Measurements from ENCODE around the gene CROCC.
"Not testable (repeated sequence)": the region's sequence is repeated elsewhere in the genome, so short reads cannot be mapped to it uniquely, and the experiment has no call there.

CROCC gene

DNA sequence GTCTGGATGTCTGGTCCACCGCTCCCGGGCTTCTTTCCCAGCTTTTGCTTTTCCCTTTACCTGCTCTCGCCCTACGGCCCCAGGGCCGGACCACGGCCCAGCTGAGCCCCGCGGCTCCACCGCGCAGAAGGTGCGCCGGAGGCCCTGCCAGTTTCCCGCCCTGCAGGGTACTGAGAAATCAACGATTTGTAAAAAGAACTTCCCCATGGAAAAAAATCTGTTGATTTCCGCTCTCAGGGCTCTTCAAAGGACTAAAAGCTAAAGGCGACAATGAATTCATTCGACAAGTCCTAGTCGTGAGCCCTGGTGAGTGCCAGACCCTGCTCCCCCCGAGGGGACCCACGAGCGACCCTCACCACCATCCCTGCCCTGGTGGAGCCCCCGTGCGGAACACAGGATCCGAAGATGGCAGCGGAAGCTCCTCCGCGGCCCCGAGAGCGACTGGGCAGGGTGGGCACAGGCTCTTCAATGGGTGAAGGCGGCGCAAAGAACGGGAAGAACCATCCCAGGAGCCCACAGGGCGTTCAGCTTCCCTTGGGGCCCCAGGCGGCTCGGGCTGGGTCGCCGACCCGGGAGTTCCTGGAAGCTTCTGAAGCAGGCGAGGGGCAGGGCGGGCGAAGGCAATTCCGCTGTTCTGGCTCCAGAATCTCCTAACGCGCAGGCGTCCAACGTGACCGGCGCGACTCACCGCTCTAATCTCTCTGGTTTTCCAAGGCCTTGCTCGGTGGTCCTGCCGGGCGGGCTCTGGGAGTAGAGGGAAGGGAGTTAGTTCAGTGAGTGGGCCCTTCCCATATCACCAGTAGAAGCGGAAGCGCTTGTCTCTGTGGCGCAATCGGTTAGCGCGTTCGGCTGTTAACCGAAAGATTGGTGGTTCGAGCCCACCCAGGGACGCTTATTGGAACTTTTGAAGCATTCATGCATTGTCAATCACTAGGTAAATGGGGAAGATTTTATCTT lies 32.6 kb upstream of the CROCC start:
- H3K4me3 ChIP-seq (ENCODE audit: low read length), result no peak overlapping the region
- no peak overlapping the region for H2AFZ ChIP-seq (ENCODE audit: low read length)
- H3K36me3 ChIP-seq (replicated peaks; ENCODE audit: insufficient read depth, low read length), result no peaks in the 10 kb centered on the region
- TF ChIP-seq EZH2phosphoT487 (IDR thresholded peaks at IDR 0.05; ENCODE audit: low read length) (no peak), EZH2 (optimal IDR thresholded peaks at IDR 0.05; ENCODE audit: low read depth, low read length) (no peak)
- TF ChIP-seq, protein P1, sequence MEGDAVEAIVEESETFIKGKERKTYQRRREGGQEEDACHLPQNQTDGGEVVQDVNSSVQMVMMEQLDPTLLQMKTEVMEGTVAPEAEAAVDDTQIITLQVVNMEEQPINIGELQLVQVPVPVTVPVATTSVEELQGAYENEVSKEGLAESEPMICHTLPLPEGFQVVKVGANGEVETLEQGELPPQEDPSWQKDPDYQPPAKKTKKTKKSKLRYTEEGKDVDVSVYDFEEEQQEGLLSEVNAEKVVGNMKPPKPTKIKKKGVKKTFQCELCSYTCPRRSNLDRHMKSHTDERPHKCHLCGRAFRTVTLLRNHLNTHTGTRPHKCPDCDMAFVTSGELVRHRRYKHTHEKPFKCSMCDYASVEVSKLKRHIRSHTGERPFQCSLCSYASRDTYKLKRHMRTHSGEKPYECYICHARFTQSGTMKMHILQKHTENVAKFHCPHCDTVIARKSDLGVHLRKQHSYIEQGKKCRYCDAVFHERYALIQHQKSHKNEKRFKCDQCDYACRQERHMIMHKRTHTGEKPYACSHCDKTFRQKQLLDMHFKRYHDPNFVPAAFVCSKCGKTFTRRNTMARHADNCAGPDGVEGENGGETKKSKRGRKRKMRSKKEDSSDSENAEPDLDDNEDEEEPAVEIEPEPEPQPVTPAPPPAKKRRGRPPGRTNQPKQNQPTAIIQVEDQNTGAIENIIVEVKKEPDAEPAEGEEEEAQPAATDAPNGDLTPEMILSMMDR (IDR thresholded peaks at IDR 0.05; ENCODE audit: low read length), result no peak
- H3K27ac ChIP-seq (ENCODE audit: low read length), result no peak overlapping the region
- no peaks in the 10 kb centered on the region for H4K20me1 ChIP-seq (ENCODE audit: insufficient read depth, low read length)
- no peak overlapping the region for H3K9ac ChIP-seq (ENCODE audit: low read length)
- no peaks in the 10 kb centered on the region for H3K9me2 ChIP-seq (replicated peaks; ENCODE audit: insufficient read depth, low read length)
- no peak for DNase-seq
- no peaks in the 10 kb centered on the region for H3F3A ChIP-seq (ENCODE audit: insufficient read depth, low read length)
- no peaks in the 10 kb centered on the region for H3K4me1 ChIP-seq (ENCODE audit: low read length)
- peaks cover 65% of the 10 kb centered on the region for H3K27me3 ChIP-seq (replicated peaks; ENCODE audit: insufficient read depth, low read length)
- no peaks in the 10 kb centered on the region for H3K79me2 ChIP-seq (ENCODE audit: low read length)
- H3K4me2 ChIP-seq (ENCODE audit: low read depth, low read length), result no peak overlapping the region
- H3K9me3 ChIP-seq (replicated peaks; ENCODE audit: insufficient read depth, low read length), result no peaks in the 10 kb centered on the region

DNA sequence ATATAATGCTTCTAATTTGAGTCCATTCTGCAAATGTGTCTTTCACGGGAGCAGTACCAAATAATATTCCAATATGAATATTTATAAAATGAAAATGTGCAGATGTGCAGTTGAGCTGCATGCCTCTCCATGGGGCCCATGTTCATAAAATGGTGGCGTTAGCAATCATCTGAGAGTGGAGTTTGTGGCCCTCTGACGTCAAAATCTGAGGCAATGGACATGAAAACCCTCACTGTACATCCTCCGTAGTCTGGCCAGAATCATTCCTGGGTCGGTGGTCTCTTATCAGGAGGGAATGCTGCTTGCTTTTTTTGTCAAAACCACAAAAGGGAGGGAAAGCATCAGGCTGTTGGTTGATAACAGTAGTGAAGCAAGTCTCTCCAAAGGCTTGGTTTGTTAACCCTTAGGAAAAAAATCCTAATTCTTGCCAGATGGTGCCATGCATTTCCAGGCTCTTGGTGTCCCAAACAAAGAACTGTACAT lies 31.2 kb upstream of the CROCC start:
- H3K9ac ChIP-seq (ENCODE audit: low read length); H3K36me3 ChIP-seq (replicated peaks; ENCODE audit: insufficient read depth, low read length); H3K27ac ChIP-seq (ENCODE audit: low read length); H3K9me2 ChIP-seq (replicated peaks; ENCODE audit: insufficient read depth, low read length); H3K79me2 ChIP-seq (ENCODE audit: low read length); H3K4me2 ChIP-seq (ENCODE audit: low read depth, low read length); H3K4me3 ChIP-seq (ENCODE audit: low read length); H4K20me1 ChIP-seq (ENCODE audit: insufficient read depth, low read length); H2AFZ ChIP-seq (ENCODE audit: low read length); H3K9me3 ChIP-seq (replicated peaks; ENCODE audit: insufficient read depth, low read length); DNase-seq; H3K4me1 ChIP-seq (ENCODE audit: low read length); H3F3A ChIP-seq (ENCODE audit: insufficient read depth, low read length): not testable (repeated sequence)
- H3K27me3 ChIP-seq (replicated peaks; ENCODE audit: insufficient read depth, low read length), result peaks cover 51% of the 10 kb centered on the region

- H3K9ac ChIP-seq (ENCODE audit: low read length); H3F3A ChIP-seq (ENCODE audit: insufficient read depth, low read length); H3K36me3 ChIP-seq (replicated peaks; ENCODE audit: insufficient read depth, low read length); H3K4me3 ChIP-seq (ENCODE audit: low read length); DNase-seq; H3K27ac ChIP-seq (ENCODE audit: low read length); H3K9me3 ChIP-seq (replicated peaks; ENCODE audit: insufficient read depth, low read length); H3K79me2 ChIP-seq (ENCODE audit: low read length); H2AFZ ChIP-seq (ENCODE audit: low read length); H4K20me1 ChIP-seq (ENCODE audit: insufficient read depth, low read length); H3K4me1 ChIP-seq (ENCODE audit: low read length); H3K9me2 ChIP-seq (replicated peaks; ENCODE audit: insufficient read depth, low read length); H3K4me2 ChIP-seq (ENCODE audit: low read depth, low read length): not testable (repeated sequence)
- peaks cover 46% of the 10 kb centered on the region for H3K27me3 ChIP-seq (replicated peaks; ENCODE audit: insufficient read depth, low read length)
These were observed 30.7 kb upstream of the CROCC start for GRCh38 chr1:16891057-16891456.

DNA sequence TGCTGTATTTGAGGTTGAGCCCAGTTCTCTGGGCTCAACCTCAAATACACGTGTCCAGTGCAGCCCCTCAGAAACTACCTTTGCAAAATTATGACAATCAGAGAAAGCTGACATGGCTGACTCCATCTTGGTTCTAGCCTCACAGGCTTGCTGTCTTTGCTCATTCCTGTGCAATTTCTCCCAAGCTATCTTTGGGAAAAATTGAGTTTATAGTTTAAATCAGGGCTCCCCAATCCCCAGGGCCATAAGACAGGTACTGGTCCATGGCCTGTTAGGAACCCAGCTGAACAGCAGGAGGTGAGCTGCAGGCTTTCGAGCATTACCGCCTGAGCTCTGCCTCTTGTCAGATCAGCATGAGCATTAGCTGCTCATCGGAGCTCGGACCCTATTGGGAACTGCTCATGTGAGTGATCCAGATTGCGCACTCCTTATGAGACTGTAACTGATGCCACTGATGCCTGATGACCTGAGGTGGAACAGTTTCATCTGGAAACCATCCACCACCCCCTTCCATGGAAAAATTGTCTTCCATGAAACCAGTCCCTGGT lies 28.7 kb upstream of the CROCC start:
- peaks cover 33% of the 10 kb centered on the region for H3K27me3 ChIP-seq (replicated peaks; ENCODE audit: insufficient read depth, low read length)
- H3K4me3 ChIP-seq (ENCODE audit: low read length); H3K36me3 ChIP-seq (replicated peaks; ENCODE audit: insufficient read depth, low read length); H3K27ac ChIP-seq (ENCODE audit: low read length); H3K4me2 ChIP-seq (ENCODE audit: low read depth, low read length); H3K79me2 ChIP-seq (ENCODE audit: low read length); DNase-seq; H4K20me1 ChIP-seq (ENCODE audit: insufficient read depth, low read length); H3K4me1 ChIP-seq (ENCODE audit: low read length); H2AFZ ChIP-seq (ENCODE audit: low read length); H3K9me2 ChIP-seq (replicated peaks; ENCODE audit: insufficient read depth, low read length); H3K9me3 ChIP-seq (replicated peaks; ENCODE audit: insufficient read depth, low read length); H3K9ac ChIP-seq (ENCODE audit: low read length): not testable (repeated sequence)
- H3F3A ChIP-seq (ENCODE audit: insufficient read depth, low read length), result peaks cover 13% of the 10 kb centered on the region

- H4K20me1 ChIP-seq (ENCODE audit: insufficient read depth, low read length); H3K9ac ChIP-seq (ENCODE audit: low read length); H3K9me3 ChIP-seq (replicated peaks; ENCODE audit: insufficient read depth, low read length); H3K4me3 ChIP-seq (ENCODE audit: low read length); DNase-seq; H3K9me2 ChIP-seq (replicated peaks; ENCODE audit: insufficient read depth, low read length); H3K4me2 ChIP-seq (ENCODE audit: low read depth, low read length); H2AFZ ChIP-seq (ENCODE audit: low read length); H3K4me1 ChIP-seq (ENCODE audit: low read length); H3K79me2 ChIP-seq (ENCODE audit: low read length); H3K27ac ChIP-seq (ENCODE audit: low read length); H3K36me3 ChIP-seq (replicated peaks; ENCODE audit: insufficient read depth, low read length): not testable (repeated sequence)
- Histone ChIP-seq H3K27me3 (replicated peaks; ENCODE audit: insufficient read depth, low read length) (peaks cover 30% of the 10 kb centered on the region), H3F3A (ENCODE audit: insufficient read depth, low read length) (peaks cover 13% of the 10 kb centered on the region)
These were observed 27.9 kb upstream of the CROCC start for GRCh38 chr1:16893796-16894195.

GRCh38 chr1:16894338-16894737 lies 27.4 kb upstream of the CROCC start:
- not testable (repeated sequence) for H3K9ac ChIP-seq (ENCODE audit: low read length); H3K27ac ChIP-seq (ENCODE audit: low read length); H3K4me2 ChIP-seq (ENCODE audit: low read depth, low read length); H3K4me1 ChIP-seq (ENCODE audit: low read length); H3K36me3 ChIP-seq (replicated peaks; ENCODE audit: insufficient read depth, low read length); H3K9me2 ChIP-seq (replicated peaks; ENCODE audit: insufficient read depth, low read length); DNase-seq; H2AFZ ChIP-seq (ENCODE audit: low read length); H4K20me1 ChIP-seq (ENCODE audit: insufficient read depth, low read length); H3K9me3 ChIP-seq (replicated peaks; ENCODE audit: insufficient read depth, low read length); H3K4me3 ChIP-seq (ENCODE audit: low read length); H3K79me2 ChIP-seq (ENCODE audit: low read length)
- peaks cover 13% of the 10 kb centered on the region for H3F3A ChIP-seq (ENCODE audit: insufficient read depth, low read length)
- H3K27me3 ChIP-seq (replicated peaks; ENCODE audit: insufficient read depth, low read length), result peaks cover 24% of the 10 kb centered on the region

All from MM.1S (cell line).